Vagina (tissue), 2 donors: ENCODE results near the gene SUMF1.

Source experiments
- POLR2A ChIP-seq, 2 donors: fragments of 450-650 bp; IDR thresholded peaks; one replicate each; pipeline ENCODE4 v1.6.1; 2017; ENCODE audit warnings: antibody characterized with exemption in 2 of 2, mild to moderate bottlenecking in 2 of 2, moderate library complexity in 2 of 2
- POLR2AphosphoS5 ChIP-seq, 2 donors: sonication (generic); formaldehyde crosslinking; IDR thresholded peaks; one replicate each; pipeline ENCODE4 v1.9.0; 2017; ENCODE audit warnings: antibody characterized with exemption in 2 of 2, mild to moderate bottlenecking in 2 of 2, low read depth in 1 of 2; ENCODE audit not compliant: insufficient read depth in 1 of 2
- TF ChIP-seq, protein P1 (sequence below), 3 experiments: fragments of 450-650 bp in 2 of 3; fragments of 200-600 bp in 1 of 3; sonication (generic) in 1 of 3; IDR thresholded peaks; one replicate each; pipeline ENCODE4 v1.5.1; 2017 to 2019; ENCODE audit warnings: antibody characterized with exemption in 3 of 3, mild to moderate bottlenecking in 2 of 3, moderate library complexity in 2 of 3

- TF ChIP-seq, protein P1, sequence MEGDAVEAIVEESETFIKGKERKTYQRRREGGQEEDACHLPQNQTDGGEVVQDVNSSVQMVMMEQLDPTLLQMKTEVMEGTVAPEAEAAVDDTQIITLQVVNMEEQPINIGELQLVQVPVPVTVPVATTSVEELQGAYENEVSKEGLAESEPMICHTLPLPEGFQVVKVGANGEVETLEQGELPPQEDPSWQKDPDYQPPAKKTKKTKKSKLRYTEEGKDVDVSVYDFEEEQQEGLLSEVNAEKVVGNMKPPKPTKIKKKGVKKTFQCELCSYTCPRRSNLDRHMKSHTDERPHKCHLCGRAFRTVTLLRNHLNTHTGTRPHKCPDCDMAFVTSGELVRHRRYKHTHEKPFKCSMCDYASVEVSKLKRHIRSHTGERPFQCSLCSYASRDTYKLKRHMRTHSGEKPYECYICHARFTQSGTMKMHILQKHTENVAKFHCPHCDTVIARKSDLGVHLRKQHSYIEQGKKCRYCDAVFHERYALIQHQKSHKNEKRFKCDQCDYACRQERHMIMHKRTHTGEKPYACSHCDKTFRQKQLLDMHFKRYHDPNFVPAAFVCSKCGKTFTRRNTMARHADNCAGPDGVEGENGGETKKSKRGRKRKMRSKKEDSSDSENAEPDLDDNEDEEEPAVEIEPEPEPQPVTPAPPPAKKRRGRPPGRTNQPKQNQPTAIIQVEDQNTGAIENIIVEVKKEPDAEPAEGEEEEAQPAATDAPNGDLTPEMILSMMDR (IDR thresholded peaks at IDR 0.05), result no peak
- TF ChIP-seq POLR2A (IDR thresholded peaks at IDR 0.05) (no peak), POLR2AphosphoS5 (IDR thresholded peaks at IDR 0.05; ENCODE audit: insufficient read depth in 1 of 2, low read depth in 1 of 2) (no peak)
These were observed 2.5 kb downstream of the SUMF1 start for GRCh38 chr3:4464576-4464975.
